DMS79 treated with DMSO at 0.1 percent for 48 hours (cell line): ENCODE measurements around the gene THBS4.

ENCODE experiments used
- DNase-seq: peaks from one replicate; lab custom pipeline; 2025; lab: John Stamatoyannopoulos, UW

THBS4 gene

GRCh38 chr5:80116465-80116864 is 81.3 kb downstream of the THBS4 start:
- DNase-seq: no peak

- DNase-seq: no peak
Measured at GRCh38 chr5:80117446-80117845, 82.3 kb downstream of the THBS4 start.

GRCh38 chr5:80119372-80119771 is 84.2 kb downstream of the THBS4 start:
- no peak for DNase-seq

GRCh38 chr5:80122579-80122978 is 87.4 kb downstream of the THBS4 start:
- DNase-seq: no peak

- no peak for DNase-seq
Measured at GRCh38 chr5:80124121-80124918, 89.2 kb downstream of the THBS4 start.

- DNase-seq: no peak
Measured at GRCh38 chr5:80125022-80125961, 90.1 kb downstream of the THBS4 start.

GRCh38 chr5:80125962-80126480 is 90.9 kb downstream of the THBS4 start:
- DNase-seq: no peak

- DNase-seq: no peak
Measured at GRCh38 chr5:80127116-80127552, 92.0 kb downstream of the THBS4 start.

GRCh38 chr5:80128141-80128540 is 93.0 kb downstream of the THBS4 start:
- no peak for DNase-seq

- no peak for DNase-seq
Measured at GRCh38 chr5:80129146-80129545, 94.0 kb downstream of the THBS4 start.
